Esophagus muscularis mucosa (tissue), 4 donors: ENCODE data around the gene C7orf33.

ENCODE experiments used
- EP300 ChIP-seq: sonication (generic); formaldehyde crosslinking; IDR thresholded peaks from one replicate; pipeline ENCODE4 v1.6.1; 2017; ENCODE audit warnings: antibody characterized with exemption
- POLR2A ChIP-seq: fragments of 450-650 bp; IDR thresholded peaks from one replicate; pipeline ENCODE4 v1.6.1; 2017; ENCODE audit warnings: antibody characterized with exemption, moderate library complexity, mild to moderate bottlenecking, low read depth
- POLR2AphosphoS5 ChIP-seq, 2 donors: sonication (generic); formaldehyde crosslinking; IDR thresholded peaks; one replicate each; pipeline ENCODE4 v1.6.1; 2017; ENCODE audit warnings: antibody characterized with exemption in 2 of 2
- TF ChIP-seq, protein P1 (sequence below), 3 experiments: fragments of 200-600 bp in 2 of 3; fragments of 450-650 bp in 1 of 3; sonication (generic) in 2 of 3; IDR thresholded peaks; one replicate each; pipeline ENCODE4 v1.5.1; 2017 to 2019; ENCODE audit warnings: antibody characterized with exemption in 3 of 3, mild to moderate bottlenecking in 2 of 3, moderate library complexity in 1 of 3

DNA sequence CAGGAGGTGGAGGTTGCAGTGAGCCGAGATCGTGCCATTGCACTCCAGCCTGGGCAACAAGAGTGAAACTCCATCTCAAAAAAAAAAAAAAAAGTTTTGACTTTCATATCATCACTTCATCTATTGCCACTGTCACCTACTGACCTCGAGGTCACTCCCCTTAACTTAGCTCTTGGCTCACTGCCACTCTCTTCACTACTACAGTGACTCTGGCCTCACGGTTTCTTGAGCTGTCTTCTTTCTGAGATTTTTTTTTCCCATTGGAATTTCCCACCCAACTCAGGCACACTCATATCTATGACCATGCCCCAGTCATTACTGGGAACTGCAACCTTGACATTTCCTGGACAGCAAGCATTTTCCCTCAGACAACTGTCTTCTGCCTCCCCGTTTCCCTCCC is 42.6 kb upstream of the C7orf33 start:
- no peak for TF ChIP-seq POLR2A
- no peak for TF ChIP-seq EP300
- TF ChIP-seq, protein P1, sequence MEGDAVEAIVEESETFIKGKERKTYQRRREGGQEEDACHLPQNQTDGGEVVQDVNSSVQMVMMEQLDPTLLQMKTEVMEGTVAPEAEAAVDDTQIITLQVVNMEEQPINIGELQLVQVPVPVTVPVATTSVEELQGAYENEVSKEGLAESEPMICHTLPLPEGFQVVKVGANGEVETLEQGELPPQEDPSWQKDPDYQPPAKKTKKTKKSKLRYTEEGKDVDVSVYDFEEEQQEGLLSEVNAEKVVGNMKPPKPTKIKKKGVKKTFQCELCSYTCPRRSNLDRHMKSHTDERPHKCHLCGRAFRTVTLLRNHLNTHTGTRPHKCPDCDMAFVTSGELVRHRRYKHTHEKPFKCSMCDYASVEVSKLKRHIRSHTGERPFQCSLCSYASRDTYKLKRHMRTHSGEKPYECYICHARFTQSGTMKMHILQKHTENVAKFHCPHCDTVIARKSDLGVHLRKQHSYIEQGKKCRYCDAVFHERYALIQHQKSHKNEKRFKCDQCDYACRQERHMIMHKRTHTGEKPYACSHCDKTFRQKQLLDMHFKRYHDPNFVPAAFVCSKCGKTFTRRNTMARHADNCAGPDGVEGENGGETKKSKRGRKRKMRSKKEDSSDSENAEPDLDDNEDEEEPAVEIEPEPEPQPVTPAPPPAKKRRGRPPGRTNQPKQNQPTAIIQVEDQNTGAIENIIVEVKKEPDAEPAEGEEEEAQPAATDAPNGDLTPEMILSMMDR (IDR thresholded peaks at IDR 0.05): no peak
- no peak for TF ChIP-seq POLR2AphosphoS5 (IDR thresholded peaks at IDR 0.05)
